Fibroblast of gingiva (primary cell): ENCODE measurements around the gene NEUROD2.
A peak's percentile ranks its signal among the peaks of the same experiment; 100 is the strongest.

Experiments
- DNase-seq: peaks from one replicate; pipeline ENCODE4 v3.0.0-alpha.2; 2011; ENCODE audit warnings: low read depth

The NEUROD2 gene

GRCh38 chr17:39607851-39608130 is at the start of gene NEUROD2:
Gene NEUROD2 (minus strand): TSS chr17:39607920. CDS start chr17:39606599, 1,321 bp downstream.
- DNase-seq: no peak

GRCh38 chr17:39655105-39655504 is 47.4 kb upstream of the NEUROD2 start:
- DNase-seq: no peak

- no peak for DNase-seq
These were observed 46.1 kb upstream of the NEUROD2 start for GRCh38 chr17:39653662-39654331.

GRCh38 chr17:39653316-39653661 is 45.6 kb upstream of the NEUROD2 start:
- DNase-seq: no peak

GRCh38 chr17:39652587-39653315 is 45.0 kb upstream of the NEUROD2 start:
- DNase-seq: no peak

- no peak for DNase-seq
These were observed 44.3 kb upstream of the NEUROD2 start for GRCh38 chr17:39651923-39652586.

- DNase-seq: no peak
These were observed 42.4 kb upstream of the NEUROD2 start for GRCh38 chr17:39650121-39650579.

GRCh38 chr17:39648616-39649366 is 41.1 kb upstream of the NEUROD2 start:
- DNase-seq: peak; percentile 33

GRCh38 chr17:39647256-39647655 is 39.5 kb upstream of the NEUROD2 start:
- no peak for DNase-seq

GRCh38 chr17:39643271-39643670 is 35.6 kb upstream of the NEUROD2 start:
- DNase-seq: no peak

- DNase-seq: no peak
These were observed 34.8 kb upstream of the NEUROD2 start for GRCh38 chr17:39642291-39643074.

GRCh38 chr17:39641883-39642282 is 34.2 kb upstream of the NEUROD2 start:
- DNase-seq: no peak

- no peak for DNase-seq
These were observed 33.4 kb upstream of the NEUROD2 start for GRCh38 chr17:39641097-39641496.

GRCh38 chr17:39640591-39641031 is 32.9 kb upstream of the NEUROD2 start:
- DNase-seq: no peak

GRCh38 chr17:39639566-39640458 is 32.1 kb upstream of the NEUROD2 start:
- DNase-seq: no peak

GRCh38 chr17:39639043-39639442 is 31.3 kb upstream of the NEUROD2 start:
- DNase-seq: no peak

- DNase-seq: no peak
These were observed 30.6 kb upstream of the NEUROD2 start for GRCh38 chr17:39638317-39638716.

- peak; percentile 89 for DNase-seq
These were observed 29.4 kb upstream of the NEUROD2 start, which contains the start of gene STARD3 for GRCh38 chr17:39636927-39637736. Gene STARD3 (plus strand): TSS chr17:39637144. CDS start chr17:39653532, 16,388 bp downstream.

- DNase-seq: no peak
These were observed 28.8 kb upstream of the NEUROD2 start for GRCh38 chr17:39636587-39636926.
